22Rv1 (cell line): Measurements from ENCODE around the gene ARPC5.
A peak's percentile ranks its signal among the peaks of the same experiment; 100 is the strongest.
"Not testable (repeated sequence)": the region's sequence is repeated elsewhere in the genome, so short reads cannot be mapped to it uniquely, and the experiment has no call there.

Source experiments
- H3K27ac ChIP-seq: fragments of 450-650 bp; 2 replicates; pipeline ENCODE4 v1.5.1; 2017
- ZFX ChIP-seq: fragments of 450-650 bp; IDR thresholded peaks from 2 replicates; pipeline ENCODE4 v1.6.1; 2017; ENCODE audit warnings: antibody characterized with exemption, borderline replicate concordance
- TF ChIP-seq, protein P1 (sequence below): fragments of 450-650 bp; IDR thresholded peaks from 2 replicates; pipeline ENCODE4 v1.5.1; 2017; ENCODE audit warnings: mild to moderate bottlenecking

Gene ARPC5

GRCh38 chr1:183622884-183623785, 12.4 kb downstream of the ARPC5 start:
- H3K27ac ChIP-seq: no peak overlapping the region
- no peak for TF ChIP-seq ZFX
- TF ChIP-seq, protein P1, sequence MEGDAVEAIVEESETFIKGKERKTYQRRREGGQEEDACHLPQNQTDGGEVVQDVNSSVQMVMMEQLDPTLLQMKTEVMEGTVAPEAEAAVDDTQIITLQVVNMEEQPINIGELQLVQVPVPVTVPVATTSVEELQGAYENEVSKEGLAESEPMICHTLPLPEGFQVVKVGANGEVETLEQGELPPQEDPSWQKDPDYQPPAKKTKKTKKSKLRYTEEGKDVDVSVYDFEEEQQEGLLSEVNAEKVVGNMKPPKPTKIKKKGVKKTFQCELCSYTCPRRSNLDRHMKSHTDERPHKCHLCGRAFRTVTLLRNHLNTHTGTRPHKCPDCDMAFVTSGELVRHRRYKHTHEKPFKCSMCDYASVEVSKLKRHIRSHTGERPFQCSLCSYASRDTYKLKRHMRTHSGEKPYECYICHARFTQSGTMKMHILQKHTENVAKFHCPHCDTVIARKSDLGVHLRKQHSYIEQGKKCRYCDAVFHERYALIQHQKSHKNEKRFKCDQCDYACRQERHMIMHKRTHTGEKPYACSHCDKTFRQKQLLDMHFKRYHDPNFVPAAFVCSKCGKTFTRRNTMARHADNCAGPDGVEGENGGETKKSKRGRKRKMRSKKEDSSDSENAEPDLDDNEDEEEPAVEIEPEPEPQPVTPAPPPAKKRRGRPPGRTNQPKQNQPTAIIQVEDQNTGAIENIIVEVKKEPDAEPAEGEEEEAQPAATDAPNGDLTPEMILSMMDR: peak; percentile 93

- no peak for TF ChIP-seq ZFX
- TF ChIP-seq, protein P1: no peak
- no peak overlapping the region for H3K27ac ChIP-seq
Measured at GRCh38 chr1:183622013-183622412, 13.6 kb downstream of the ARPC5 start.

GRCh38 chr1:183620311-183620710, 15.3 kb downstream of the ARPC5 start:
- H3K27ac ChIP-seq: no peak overlapping the region
- TF ChIP-seq ZFX: no peak
- TF ChIP-seq, protein P1: no peak

DNA sequence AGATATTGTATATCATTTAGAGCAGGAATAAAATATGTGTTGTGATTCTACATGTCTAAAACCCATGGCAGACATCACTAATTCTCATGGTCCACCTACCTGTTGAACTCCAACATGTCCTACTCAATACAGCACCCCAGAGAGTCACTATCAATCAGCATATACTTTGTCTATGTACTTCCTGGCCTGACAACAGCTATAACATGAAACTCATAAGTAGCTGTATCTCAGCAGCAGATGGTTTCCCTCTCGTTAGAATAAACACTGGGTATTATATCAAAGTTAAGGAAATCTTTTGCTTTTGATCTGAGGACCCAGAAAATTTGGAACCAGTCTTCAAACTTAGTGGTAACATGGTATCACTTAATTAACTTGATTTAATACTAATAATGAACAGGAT, 15.8 kb downstream of the ARPC5 start:
- H3K27ac ChIP-seq: no peak overlapping the region

GRCh38 chr1:183618202-183618601, 17.4 kb downstream of the ARPC5 start:
- H3K27ac ChIP-seq: not testable (repeated sequence)

More for the DNA sequence above, 15.8 kb downstream of the ARPC5 start:
- TF ChIP-seq, protein P1: no peak
- no peak for TF ChIP-seq ZFX

DNA sequence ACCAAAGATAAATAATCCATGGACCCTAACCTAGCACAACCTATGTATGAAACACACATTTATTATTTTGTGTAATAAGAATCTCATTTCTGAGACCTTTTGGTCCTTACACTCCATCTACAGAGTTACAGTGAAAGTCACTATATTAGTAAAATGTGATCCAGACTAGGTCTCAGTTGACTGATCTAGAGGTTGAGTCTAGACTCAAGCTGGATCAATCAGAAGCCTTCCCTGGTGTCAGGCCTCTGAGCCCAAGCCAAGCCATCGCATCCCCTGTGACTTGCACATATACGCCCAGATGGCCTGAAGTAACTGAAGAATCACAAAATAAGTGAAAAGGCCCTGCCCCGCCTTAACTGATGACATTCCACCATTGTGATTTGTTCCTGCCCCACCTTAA, 22.6 kb downstream of the ARPC5 start:
- H3K27ac ChIP-seq: not testable (repeated sequence)

DNA sequence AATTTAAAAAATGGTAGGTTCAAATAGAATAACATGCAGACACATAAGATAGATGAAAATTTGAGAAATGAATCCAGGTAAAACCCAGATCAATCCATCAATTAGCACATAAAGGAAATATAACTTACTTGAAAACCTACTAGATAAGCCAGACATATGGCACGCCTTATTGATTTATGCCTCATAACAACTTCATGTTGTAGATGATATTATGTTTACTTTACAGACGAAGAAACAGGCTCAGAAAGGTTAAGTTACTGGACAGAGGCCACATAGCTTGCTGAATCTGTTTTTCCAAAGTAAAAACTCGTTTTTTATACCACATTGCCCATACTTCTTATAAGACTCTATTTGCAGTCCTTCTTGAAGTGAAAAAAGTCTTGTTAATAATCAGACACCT, 23.2 kb downstream of the ARPC5 start:
- H3K27ac ChIP-seq: no peak overlapping the region
- TF ChIP-seq, protein P1: no peak
- TF ChIP-seq ZFX: no peak

- no peak overlapping the region for H3K27ac ChIP-seq
- no peak for TF ChIP-seq ZFX
- TF ChIP-seq, protein P1: no peak
Measured at GRCh38 chr1:183611021-183611420, 24.6 kb downstream of the ARPC5 start.
